Osteocyte (in vitro differentiated cells): ENCODE measurements around the gene ACSL1. TPM values are rescaled to one million over a fixed set of nuclear protein-coding genes. Genes with fewer than 3 reads are reported as not detected.

Experiments
- DNase-seq: peaks from one replicate; pipeline ENCODE4 v3.0.0; 2021; ENCODE audit warnings: mixed read lengths; ENCODE audit not compliant: unreplicated experiment; ENCODE audit errors: extremely low spot score
- H3K27ac Mint-ChIP-seq: one replicate; pipeline ENCODE4 v1.8.0; 2021; ENCODE audit warnings: mild to moderate bottlenecking, mixed read lengths; ENCODE audit not compliant: unreplicated experiment
- H3K27me3 Mint-ChIP-seq: one replicate; pipeline ENCODE4 v1.8.0; 2021; ENCODE audit warnings: mixed read lengths; ENCODE audit not compliant: unreplicated experiment
- H3K36me3 Mint-ChIP-seq: one replicate; pipeline ENCODE4 v1.8.0; 2021; ENCODE audit warnings: mixed read lengths; ENCODE audit not compliant: unreplicated experiment
- H3K4me1 Mint-ChIP-seq: one replicate; pipeline ENCODE4 v1.8.0; 2021; ENCODE audit warnings: mixed read lengths; ENCODE audit not compliant: unreplicated experiment
- H3K4me3 Mint-ChIP-seq: one replicate; pipeline ENCODE4 v1.8.0; 2021; ENCODE audit warnings: mild to moderate bottlenecking, moderate library complexity, mixed read lengths; ENCODE audit not compliant: unreplicated experiment
- H3K9me3 Mint-ChIP-seq: one replicate; pipeline ENCODE4 v1.8.0; 2021; ENCODE audit warnings: mixed read lengths; ENCODE audit not compliant: unreplicated experiment
- CTCF ChIP-seq: fragments of 200-600 bp; sonication (generic); IDR thresholded peaks from 2 replicates; pipeline ENCODE4 v1.5.0; 2021; ENCODE audit warnings: antibody characterized with exemption, mild to moderate bottlenecking, moderate library complexity
- total RNA-seq: library from RNA; stranded (reverse); gene quantifications from 2 replicates; pipeline ENCODE4 v1.2.1, GENCODE V29; 2021

The ACSL1 gene
- total RNA-seq, 1 donor from 2014 or later, result 28.6 TPM

- peak; percentile 70 for DNase-seq
- H3K27ac Mint-ChIP-seq, result no peak overlapping the region
- no peaks in the 10 kb centered on the region for H3K36me3 Mint-ChIP-seq
- no peak overlapping the region for H3K4me3 Mint-ChIP-seq
- no peaks in the 10 kb centered on the region for H3K9me3 Mint-ChIP-seq
- no peaks in the 10 kb centered on the region for H3K4me1 Mint-ChIP-seq
- no peak for TF ChIP-seq CTCF
- peaks cover 24% of the 10 kb centered on the region for H3K27me3 Mint-ChIP-seq
Measured at GRCh38 chr4:184853436-184853835, 27.7 kb upstream of the ACSL1 start.

- no peaks in the 10 kb centered on the region for H3K36me3 Mint-ChIP-seq
- no peaks in the 10 kb centered on the region for H3K9me3 Mint-ChIP-seq
- no peaks in the 10 kb centered on the region for H3K4me1 Mint-ChIP-seq
- H3K4me3 Mint-ChIP-seq, result no peak overlapping the region
- no peak for DNase-seq
- no peak for TF ChIP-seq CTCF
- H3K27me3 Mint-ChIP-seq, result peaks cover 26% of the 10 kb centered on the region
- H3K27ac Mint-ChIP-seq, result no peak overlapping the region
Measured at GRCh38 chr4:184851886-184852285, 26.1 kb upstream of the ACSL1 start.

- Mint-ChIP-seq H3K9me3 (no peaks in the 10 kb centered on the region), H3K36me3 (no peaks in the 10 kb centered on the region), H3K4me3 (no peak overlapping the region), H3K4me1 (no peaks in the 10 kb centered on the region), H3K27ac (no peak overlapping the region), H3K27me3 (peaks cover 26% of the 10 kb centered on the region)
- DNase-seq, result peak; percentile 36
- no peak for TF ChIP-seq CTCF
Measured at GRCh38 chr4:184851200-184851541, 25.4 kb upstream of the ACSL1 start.

GRCh38 chr4:184850431-184851199 lies 24.8 kb upstream of the ACSL1 start:
- Mint-ChIP-seq H3K9me3 (no peaks in the 10 kb centered on the region), H3K36me3 (no peaks in the 10 kb centered on the region), H3K4me1 (peaks cover 3% of the 10 kb centered on the region), H3K4me3 (no peak overlapping the region), H3K27me3 (peaks cover 26% of the 10 kb centered on the region), H3K27ac (no peak overlapping the region)
- DNase-seq, result peak; percentile 74
- no peak for TF ChIP-seq CTCF

GRCh38 chr4:184850018-184850417 lies 24.2 kb upstream of the ACSL1 start:
- H3K36me3 Mint-ChIP-seq, result no peaks in the 10 kb centered on the region
- no peaks in the 10 kb centered on the region for H3K9me3 Mint-ChIP-seq
- H3K27me3 Mint-ChIP-seq, result peaks cover 26% of the 10 kb centered on the region
- no peak overlapping the region for H3K4me3 Mint-ChIP-seq
- TF ChIP-seq CTCF, result no peak
- H3K27ac Mint-ChIP-seq, result no peak overlapping the region
- H3K4me1 Mint-ChIP-seq, result peaks cover 6% of the 10 kb centered on the region
- no peak for DNase-seq
